AG04450 (cell line): ENCODE measurements around the gene PCGF1. TPM values are rescaled to one million over a fixed set of nuclear protein-coding genes. Genes with fewer than 3 reads are reported as not detected.

Experiments used
- CTCF ChIA-PET: fragments of 300-600, 350-600 bp; formaldehyde crosslinking; extraction: SDS; loops from one replicate; lab custom pipeline; 2022; ENCODE audit warnings: antibody characterized with exemption, inconsistent platforms; lab: Charles Lee
- POLR2A ChIA-PET: fragments of 350-600 bp; formaldehyde crosslinking; extraction: SDS; loops from one replicate; lab custom pipeline; 2021; ENCODE audit warnings: antibody characterized with exemption, inconsistent platforms; lab: Yijun Ruan, JAX
- DNase-seq: peaks from one replicate; pipeline ENCODE4 v3.0.0-alpha.2; 2011; ENCODE audit warnings: low read depth, low spot score
- H3K27ac ChIP-seq: one replicate; pipeline ENCODE4 v1.5.1; 2012; ENCODE audit warnings: low read depth, low read length, control low read depth
- H3K27me3 ChIP-seq: one replicate; pipeline ENCODE4 v1.6.0; 2012; ENCODE audit warnings: low read length; ENCODE audit not compliant: control insufficient read depth, insufficient read depth
- H3K4me3 ChIP-seq: 2 replicates; pipeline ENCODE4 v1.5.1; 2011; ENCODE audit warnings: mild to moderate bottlenecking, low read depth, low read length, control low read depth
- H3K9me3 ChIP-seq: 2 replicates; pipeline ENCODE4 v1.5.1; 2012; ENCODE audit warnings: low read length; ENCODE audit not compliant: control insufficient read depth, insufficient read depth
- polyA plus RNA-seq: library from polyadenylated mRNA; depleted of rRNA; stranded (reverse); fragments of >200 nt; gene quantifications from 2 replicates; pipeline ENCODE4 v1.2.3, GENCODE V29; 2011
- TF ChIP-seq, protein P1 (sequence below): IDR thresholded peaks from 2 replicates; pipeline ENCODE4 v1.5.1; 2011; ENCODE audit warnings: low read depth, low read length, control low read depth, inconsistent platforms

Gene PCGF1
- polyA plus RNA-seq, 1 experiment = 20.9 TPM

DNA sequence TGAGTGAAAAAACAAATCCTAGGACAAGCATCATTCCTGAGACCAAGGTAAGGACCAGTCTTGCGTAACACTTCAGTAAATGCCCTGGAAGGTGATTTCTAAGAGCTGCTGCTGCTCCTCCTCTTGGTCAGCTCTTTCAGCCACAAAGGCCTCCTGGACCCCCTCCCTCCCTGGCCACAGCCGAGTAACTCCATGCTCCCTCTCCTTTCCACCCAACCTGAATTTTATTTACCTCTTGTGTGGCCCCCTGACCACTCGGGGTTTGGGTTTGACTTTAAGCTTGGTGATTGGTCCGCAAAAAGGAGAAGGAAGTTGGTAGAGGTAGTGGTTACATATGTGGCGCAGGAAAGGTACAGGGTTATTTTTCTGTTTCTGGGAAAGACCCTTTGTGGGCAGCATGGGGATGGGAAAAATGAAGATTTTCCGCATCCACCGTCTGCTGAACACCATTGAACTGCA, 31.4 kb upstream of the PCGF1 start:
- H3K9me3 ChIP-seq = no peaks in the 10 kb centered on the region
- no peaks in the 10 kb centered on the region for H3K27me3 ChIP-seq
- no peak overlapping the region for H3K4me3 ChIP-seq
- ChIA-PET POLR2A (interaction anchor here (0.6 to 1.4 kb wide), 2 partner anchors 15 to 117 kb away, joined by 8 to 9 read pairs; partner anchors contain the start of gene LOXL3), CTCF (interaction anchor here (0.7 to 1.2 kb wide), 3 partner anchors 46 to 65 kb away, joined by 3 to 4 read pairs (median 3); partner anchors contain the start of genes CCDC142 and TTC31)
- H3K27ac ChIP-seq = no peak overlapping the region
- DNase-seq = no peak
- TF ChIP-seq, protein P1, sequence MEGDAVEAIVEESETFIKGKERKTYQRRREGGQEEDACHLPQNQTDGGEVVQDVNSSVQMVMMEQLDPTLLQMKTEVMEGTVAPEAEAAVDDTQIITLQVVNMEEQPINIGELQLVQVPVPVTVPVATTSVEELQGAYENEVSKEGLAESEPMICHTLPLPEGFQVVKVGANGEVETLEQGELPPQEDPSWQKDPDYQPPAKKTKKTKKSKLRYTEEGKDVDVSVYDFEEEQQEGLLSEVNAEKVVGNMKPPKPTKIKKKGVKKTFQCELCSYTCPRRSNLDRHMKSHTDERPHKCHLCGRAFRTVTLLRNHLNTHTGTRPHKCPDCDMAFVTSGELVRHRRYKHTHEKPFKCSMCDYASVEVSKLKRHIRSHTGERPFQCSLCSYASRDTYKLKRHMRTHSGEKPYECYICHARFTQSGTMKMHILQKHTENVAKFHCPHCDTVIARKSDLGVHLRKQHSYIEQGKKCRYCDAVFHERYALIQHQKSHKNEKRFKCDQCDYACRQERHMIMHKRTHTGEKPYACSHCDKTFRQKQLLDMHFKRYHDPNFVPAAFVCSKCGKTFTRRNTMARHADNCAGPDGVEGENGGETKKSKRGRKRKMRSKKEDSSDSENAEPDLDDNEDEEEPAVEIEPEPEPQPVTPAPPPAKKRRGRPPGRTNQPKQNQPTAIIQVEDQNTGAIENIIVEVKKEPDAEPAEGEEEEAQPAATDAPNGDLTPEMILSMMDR = no peak

DNA sequence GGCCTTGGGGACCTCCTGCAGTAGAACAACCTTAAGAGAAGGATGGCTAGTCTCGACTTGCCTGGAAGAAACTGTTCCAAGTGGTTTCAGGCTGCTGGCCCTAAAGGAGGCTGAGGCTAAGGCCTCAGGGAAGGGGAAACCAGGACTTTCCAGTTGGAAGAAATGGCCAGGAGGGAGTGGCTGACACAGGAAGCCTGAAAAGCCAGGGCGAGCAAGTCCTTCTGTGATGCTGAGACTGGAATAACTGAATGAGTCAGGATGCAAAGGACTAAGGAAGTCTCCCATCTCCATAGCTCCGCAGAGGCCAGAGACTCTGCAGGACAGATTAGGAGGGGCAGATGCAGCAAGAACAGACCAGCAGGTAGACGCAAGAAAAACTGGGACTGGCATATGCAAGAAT, 29.6 kb upstream of the PCGF1 start:
- ChIA-PET POLR2A (no interaction called here), CTCF (interaction anchor here (1.4 kb wide), 1 partner anchor 51 kb away, joined by 3 read pairs; no protein-coding TSS in a partner anchor)
- H3K9me3 ChIP-seq = no peaks in the 10 kb centered on the region
- no peak overlapping the region for H3K27ac ChIP-seq
- H3K4me3 ChIP-seq = no peak overlapping the region
- TF ChIP-seq, protein P1 = no peak
- H3K27me3 ChIP-seq = no peaks in the 10 kb centered on the region
- DNase-seq = no peak

DNA sequence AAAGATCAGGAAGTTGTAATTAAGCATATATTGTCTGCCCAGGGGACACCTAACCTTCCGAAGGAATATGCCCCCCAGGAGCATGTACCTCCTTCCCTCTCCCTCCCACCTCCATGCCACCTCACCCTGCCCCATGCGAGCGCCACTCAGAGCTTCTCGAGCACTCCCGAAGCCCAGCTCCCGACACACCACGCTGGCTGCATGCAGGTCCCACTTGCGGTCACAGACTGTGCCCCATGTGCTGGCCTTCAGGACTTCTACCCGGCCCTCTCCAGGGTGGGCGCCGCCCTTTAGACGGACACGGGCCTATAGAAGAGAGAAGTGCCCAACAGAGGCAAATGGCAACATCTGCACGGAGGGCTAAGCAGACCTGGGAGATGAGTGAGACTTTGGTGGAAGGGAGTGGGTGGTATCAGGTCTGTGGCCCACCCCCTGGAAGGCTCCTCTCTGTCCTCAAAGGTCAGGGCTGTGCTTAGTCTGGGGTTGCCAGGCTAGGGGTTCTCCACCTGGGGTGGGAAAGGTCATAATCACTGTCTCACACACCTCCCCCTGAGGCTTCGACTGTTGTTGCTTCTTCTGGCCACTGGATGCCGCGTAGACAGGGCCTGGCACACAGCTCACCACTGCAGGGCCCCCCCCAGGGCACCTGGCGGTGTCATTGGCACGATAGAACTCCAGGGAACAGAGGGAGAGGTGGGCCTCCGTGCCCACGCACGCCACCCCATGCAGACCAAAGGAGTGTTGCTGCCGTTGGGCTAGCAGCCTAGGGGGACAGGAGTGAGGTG, 28.9 kb upstream of the PCGF1 start:
- ChIA-PET POLR2A (no interaction called here), CTCF (interaction anchor here (0.9 kb wide), 1 partner anchor 52 kb away, joined by 3 read pairs; no protein-coding TSS in a partner anchor)
- Histone ChIP-seq H3K27me3 (no peaks in the 10 kb centered on the region), H3K27ac (no peak overlapping the region), H3K9me3 (no peaks in the 10 kb centered on the region), H3K4me3 (no peak overlapping the region)
- TF ChIP-seq, protein P1 = no peak
- no peak for DNase-seq

DNA sequence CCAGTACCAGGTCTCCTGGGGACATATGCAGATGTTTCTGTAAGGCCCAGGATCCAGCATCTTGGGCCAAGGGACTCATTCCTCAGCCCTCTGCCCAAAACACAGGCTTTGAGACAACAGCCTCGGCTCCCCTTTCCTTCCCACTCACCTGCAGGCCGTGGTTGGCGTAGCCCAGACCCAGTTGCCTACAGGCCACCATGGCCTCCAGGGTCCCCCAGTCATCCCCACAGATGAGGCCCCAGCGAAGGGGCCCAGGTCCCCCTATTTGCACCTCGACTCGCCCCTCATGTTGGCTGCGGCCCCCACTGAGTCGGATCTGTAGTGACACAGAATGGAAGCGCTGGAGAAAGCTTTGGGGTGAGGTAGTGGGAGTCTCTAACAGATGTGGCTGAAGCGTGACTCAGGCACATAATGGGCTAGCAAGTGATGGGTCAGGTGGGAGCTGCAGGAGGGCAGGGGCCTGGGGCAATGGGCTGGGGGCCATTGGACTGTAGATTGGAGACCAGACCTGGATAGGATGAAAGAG, 28.0 kb upstream of the PCGF1 start:
- H3K27ac ChIP-seq = no peak overlapping the region
- TF ChIP-seq, protein P1 = no peak
- no peak for DNase-seq
- POLR2A ChIA-PET = no interaction called here
- H3K9me3 ChIP-seq = no peaks in the 10 kb centered on the region
- CTCF ChIA-PET = interaction anchor here (0.9 kb wide), 1 partner anchor 52 kb away, joined by 3 read pairs; no protein-coding TSS in a partner anchor
- H3K4me3 ChIP-seq = no peak overlapping the region
- no peaks in the 10 kb centered on the region for H3K27me3 ChIP-seq

DNA sequence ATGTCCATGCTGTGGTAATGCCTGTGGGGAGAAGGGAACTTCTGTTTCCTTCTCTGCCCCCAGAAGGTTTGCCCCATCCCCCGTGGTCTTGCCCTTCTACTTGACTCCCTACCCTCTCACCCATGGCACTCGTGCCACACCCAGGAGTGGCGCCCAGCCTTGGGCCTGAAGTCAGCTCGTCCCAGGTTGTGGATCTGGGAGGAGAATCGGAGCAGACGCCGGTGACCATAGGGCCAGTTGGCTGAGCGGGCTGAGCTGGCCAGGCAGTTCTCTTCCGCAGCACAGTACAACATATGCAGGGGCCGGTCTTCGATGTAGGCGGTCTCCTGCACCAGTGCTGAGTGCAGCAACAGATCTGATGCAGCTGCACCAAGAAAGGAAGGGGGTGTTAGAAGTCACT, 26.9 kb upstream of the PCGF1 start:
- no peak for DNase-seq
- Histone ChIP-seq H3K27ac (no peak overlapping the region), H3K27me3 (no peaks in the 10 kb centered on the region), H3K9me3 (peaks cover under 1% of the 10 kb centered on the region; the same call in 1 of the 2 replicates), H3K4me3 (no peak overlapping the region)
- CTCF ChIA-PET = no interaction called here
- TF ChIP-seq, protein P1 = no peak
- POLR2A ChIA-PET = no interaction called here
